Hair follicle dermal papilla cell (primary cell): Measurements from ENCODE around the gene SMCO2. TPM values are rescaled to one million over a fixed set of nuclear protein-coding genes. Genes with fewer than 3 reads are reported as not detected.

Experiments used
- total RNA-seq: library from RNA; depleted of rRNA; stranded (reverse); fragments of >200 nt; gene quantifications from 2 replicates; pipeline ENCODE4 v1.2.3, GENCODE V29; 2012

Gene SMCO2
- total RNA-seq: not detected in 2 replicates

DNA sequence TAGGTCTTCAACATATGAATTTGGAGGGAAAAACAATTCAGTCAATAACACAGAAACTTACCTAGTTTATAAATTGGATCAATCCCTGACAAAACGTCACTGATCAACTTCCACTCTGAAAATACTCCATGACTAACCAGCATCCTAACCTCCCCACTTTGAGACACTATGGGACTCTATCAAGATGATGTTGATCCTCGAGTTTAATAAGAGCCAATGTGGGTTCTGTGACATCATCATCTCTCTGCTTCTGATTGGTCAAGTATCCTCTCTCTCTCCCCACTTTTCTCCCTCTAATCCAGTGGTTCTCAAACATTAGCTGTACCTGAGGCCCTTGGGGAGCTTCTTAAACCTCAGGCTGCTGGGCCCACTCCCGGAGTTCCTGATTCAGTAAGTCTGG, at the start of gene SMCO2:
SMCO2 (plus strand) TSS at position 301 of the 400 bp plus-strand sequence. CDS start 23,896 bp downstream, outside the sequence.

DNA sequence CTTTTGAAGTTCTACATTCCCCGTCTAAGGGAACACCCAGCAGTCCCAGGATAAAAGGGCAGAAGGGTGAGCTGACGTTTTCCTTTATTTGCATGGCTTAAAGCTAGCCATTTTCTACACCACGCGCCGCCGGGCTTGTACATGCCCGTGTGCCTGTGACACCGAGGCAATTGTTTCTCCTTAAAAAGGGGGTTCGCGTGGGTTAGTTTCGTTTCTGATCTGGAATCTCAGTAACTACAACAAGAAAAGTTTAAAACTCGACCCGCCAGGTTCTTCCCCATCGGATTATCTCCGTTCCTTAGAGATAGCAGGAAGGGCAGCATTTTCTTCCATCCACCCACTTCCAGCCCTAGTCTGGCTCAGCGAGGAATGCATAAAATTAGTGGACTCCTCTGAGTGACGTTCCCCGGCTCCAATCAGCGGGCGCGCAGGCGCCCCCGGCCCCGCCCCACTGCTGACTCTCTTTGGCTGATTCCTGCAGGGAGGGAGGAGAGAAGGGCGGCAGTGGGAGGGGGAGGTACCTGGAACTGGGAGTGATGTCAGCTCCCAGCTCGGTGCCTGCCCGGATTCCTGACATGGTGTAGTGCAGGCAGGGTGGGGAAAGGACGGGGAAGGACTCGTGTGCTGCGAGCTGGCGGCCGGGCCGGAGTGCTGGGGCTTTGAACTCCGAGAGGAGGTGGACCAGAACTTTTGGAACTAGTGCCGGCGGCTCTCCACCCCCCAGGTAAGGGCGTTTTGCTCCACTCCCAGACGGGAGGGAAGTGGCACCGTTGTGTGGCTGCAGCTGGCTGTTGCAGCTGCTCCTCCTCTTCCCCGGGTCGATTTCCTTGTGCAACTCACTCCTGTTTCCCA, 77.3 kb downstream of the SMCO2 start, which contains the start of gene PPFIBP1:
PPFIBP1 (plus strand) TSS at position 565 of the 852 bp plus-strand sequence. CDS start 109,191 bp downstream, outside the sequence.

Other genes starting within 250 kb of the SMCO2 start
- gene STK38L, start 202.4 kb upstream of the SMCO2 start, total RNA-seq: 13.8 and 17.2 TPM in 2 replicates
- 7.3 and 10.3 TPM in 2 replicates for gene BMAL2, start 113.9 kb upstream of the SMCO2 start, total RNA-seq
- gene PPFIBP1, start 77.5 kb downstream of the SMCO2 start, total RNA-seq: 70.1 and 83.6 TPM in 2 replicates
- gene REP15, start 249.7 kb downstream of the SMCO2 start, total RNA-seq: 1.5 and 2.6 TPM in 2 replicates